ENCODE results near the gene CEACAM5. TPM values are rescaled to one million over a fixed set of nuclear protein-coding genes. Genes with fewer than 3 reads are reported as not detected.

CEACAM5 gene
- total RNA-seq, 2 donors from 2014 or later: not detected

DNA sequence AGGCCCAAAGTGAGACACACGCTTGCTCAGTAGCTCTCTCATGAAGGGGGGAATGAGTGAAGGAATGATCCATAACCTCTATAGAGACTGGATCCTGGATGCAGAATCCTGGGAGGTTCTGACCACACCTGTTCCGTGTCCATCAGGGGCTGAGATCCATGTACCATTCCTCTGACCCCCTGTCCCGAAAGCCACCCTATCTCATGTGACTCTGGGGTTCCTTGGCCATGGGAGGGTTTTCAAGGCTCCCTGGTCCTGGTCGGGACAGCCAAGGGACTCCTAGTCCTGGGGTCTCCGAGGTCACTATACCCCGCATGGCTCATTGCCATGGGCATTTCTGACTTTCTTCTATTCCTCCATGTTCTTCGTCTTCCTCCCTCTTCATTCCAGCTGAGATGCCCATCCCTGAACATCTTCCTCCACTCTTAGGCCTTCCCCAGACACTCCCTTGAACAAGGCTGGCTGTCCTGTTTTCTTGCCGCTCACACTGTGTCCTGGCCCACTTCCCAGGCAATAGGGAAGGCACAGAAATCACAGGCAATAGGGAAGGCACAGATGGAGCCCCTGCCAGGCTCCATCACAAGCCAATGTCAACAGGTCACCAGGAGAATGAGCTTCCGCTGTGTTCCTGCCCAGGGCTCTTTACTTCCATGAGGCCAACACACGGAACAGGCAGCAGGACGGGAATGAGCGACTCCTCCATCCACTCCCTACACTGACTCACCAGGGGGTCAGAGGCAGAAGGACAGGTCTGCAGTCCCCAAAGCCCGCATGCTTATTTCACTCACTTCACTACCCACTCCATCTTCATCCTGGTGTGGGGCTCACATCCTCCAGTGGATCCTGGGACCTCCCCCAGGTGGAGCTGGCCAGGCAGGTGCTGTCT, 3.2 kb downstream of the CEACAM5 start:
- Histone ChIP-seq H3K4me1 (no peaks in the 10 kb centered on the region), H3K9me3 (no peaks in the 10 kb centered on the region), H3K27ac (no peak overlapping the region), H3K27me3 (peaks cover 0 to 5% of the 10 kb centered on the region in 2 donors), H3K36me3 (no peaks in the 10 kb centered on the region), H3K4me3 (no peak overlapping the region)
- DNase-seq (ENCODE audit: low spot score): no peak
- TF ChIP-seq, protein P1, sequence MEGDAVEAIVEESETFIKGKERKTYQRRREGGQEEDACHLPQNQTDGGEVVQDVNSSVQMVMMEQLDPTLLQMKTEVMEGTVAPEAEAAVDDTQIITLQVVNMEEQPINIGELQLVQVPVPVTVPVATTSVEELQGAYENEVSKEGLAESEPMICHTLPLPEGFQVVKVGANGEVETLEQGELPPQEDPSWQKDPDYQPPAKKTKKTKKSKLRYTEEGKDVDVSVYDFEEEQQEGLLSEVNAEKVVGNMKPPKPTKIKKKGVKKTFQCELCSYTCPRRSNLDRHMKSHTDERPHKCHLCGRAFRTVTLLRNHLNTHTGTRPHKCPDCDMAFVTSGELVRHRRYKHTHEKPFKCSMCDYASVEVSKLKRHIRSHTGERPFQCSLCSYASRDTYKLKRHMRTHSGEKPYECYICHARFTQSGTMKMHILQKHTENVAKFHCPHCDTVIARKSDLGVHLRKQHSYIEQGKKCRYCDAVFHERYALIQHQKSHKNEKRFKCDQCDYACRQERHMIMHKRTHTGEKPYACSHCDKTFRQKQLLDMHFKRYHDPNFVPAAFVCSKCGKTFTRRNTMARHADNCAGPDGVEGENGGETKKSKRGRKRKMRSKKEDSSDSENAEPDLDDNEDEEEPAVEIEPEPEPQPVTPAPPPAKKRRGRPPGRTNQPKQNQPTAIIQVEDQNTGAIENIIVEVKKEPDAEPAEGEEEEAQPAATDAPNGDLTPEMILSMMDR (IDR thresholded peaks at IDR 0.05): no peak

DNA sequence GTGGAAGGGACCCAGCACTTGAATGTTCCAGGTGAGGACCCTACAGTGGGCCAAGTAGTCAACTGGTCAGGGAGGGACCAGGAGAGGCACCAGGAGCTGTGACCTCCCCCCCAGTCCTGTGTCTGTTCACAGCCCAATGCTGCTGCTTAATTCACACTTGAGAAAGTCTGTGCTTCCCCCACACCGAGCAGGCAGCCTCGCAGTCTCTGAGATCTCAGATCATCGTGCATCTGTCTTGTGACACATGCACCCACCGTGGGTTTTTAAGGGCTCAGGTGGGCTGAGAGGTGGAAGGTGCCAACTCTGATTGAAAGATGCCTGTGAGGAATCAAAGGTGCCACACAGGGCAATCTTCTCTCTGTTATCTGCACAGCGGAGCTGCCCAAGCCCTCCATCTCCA, 6.2 kb downstream of the CEACAM5 start:
- no peaks in the 10 kb centered on the region for H3K36me3 ChIP-seq
- H3K27me3 ChIP-seq: no peaks in the 10 kb centered on the region
- H3K4me1 ChIP-seq: no peaks in the 10 kb centered on the region

DNA sequence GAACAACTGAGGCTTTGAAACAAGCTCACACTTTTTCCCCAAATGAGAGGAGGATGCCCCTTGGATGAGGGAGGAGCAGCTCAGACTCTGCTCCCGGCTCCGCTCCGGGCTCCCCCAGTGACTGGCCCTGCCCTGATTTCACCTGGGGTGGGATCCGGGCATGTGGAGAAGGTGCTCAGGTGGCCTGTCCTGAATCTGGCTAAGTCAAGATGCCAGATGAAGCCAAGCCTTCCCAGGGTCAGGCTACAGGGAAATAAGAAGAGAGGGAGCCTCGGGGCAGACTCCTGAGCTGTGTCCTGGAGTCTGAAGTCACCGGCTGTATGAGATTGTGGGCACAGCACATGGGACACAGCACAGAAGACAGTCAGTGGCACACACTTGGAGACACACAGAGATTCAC, 10.3 kb downstream of the CEACAM5 start:
- Histone ChIP-seq H3K4me1 (no peaks in the 10 kb centered on the region), H3K27ac (no peak overlapping the region), H3K36me3 (no peaks in the 10 kb centered on the region), H3K27me3 (no peaks in the 10 kb centered on the region), H3K4me3 (no peak overlapping the region), H3K9me3 (no peaks in the 10 kb centered on the region)
- TF ChIP-seq, protein P1 (IDR thresholded peaks at IDR 0.05): no peak
- DNase-seq (ENCODE audit: low spot score): no peak

More for the DNA sequence above, 6.2 kb downstream of the CEACAM5 start:
- TF ChIP-seq, protein P1 (IDR thresholded peaks at IDR 0.05): no peak
- no peak overlapping the region for H3K4me3 ChIP-seq
- no peak overlapping the region for H3K27ac ChIP-seq
- no peaks in the 10 kb centered on the region for H3K9me3 ChIP-seq
- no peak for DNase-seq (ENCODE audit: low spot score)

DNA sequence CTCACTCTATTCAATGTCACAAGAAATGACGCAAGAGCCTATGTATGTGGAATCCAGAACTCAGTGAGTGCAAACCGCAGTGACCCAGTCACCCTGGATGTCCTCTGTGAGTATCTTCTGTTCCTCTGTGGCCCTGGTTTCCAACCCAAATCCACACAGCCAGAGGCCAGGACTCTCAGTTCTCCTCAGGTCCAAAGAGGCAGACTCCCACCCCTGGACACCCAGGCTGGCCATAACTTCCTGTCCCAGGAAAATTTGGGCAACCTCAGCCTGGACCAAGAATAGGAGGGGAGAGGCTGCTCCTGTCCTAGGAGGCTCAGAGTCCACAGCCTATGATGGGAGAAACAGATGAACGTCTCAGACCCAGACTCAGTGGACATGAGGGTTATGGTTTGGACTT, 11.7 kb downstream of the CEACAM5 start:
- H3K27me3 ChIP-seq: no peaks in the 10 kb centered on the region
- no peak for DNase-seq (ENCODE audit: low spot score)
- H3K36me3 ChIP-seq: no peaks in the 10 kb centered on the region
- no peak overlapping the region for H3K27ac ChIP-seq
- TF ChIP-seq, protein P1 (IDR thresholded peaks at IDR 0.05): no peak
- no peak overlapping the region for H3K4me3 ChIP-seq
- no peaks in the 10 kb centered on the region for H3K9me3 ChIP-seq
- no peaks in the 10 kb centered on the region for H3K4me1 ChIP-seq

DNA sequence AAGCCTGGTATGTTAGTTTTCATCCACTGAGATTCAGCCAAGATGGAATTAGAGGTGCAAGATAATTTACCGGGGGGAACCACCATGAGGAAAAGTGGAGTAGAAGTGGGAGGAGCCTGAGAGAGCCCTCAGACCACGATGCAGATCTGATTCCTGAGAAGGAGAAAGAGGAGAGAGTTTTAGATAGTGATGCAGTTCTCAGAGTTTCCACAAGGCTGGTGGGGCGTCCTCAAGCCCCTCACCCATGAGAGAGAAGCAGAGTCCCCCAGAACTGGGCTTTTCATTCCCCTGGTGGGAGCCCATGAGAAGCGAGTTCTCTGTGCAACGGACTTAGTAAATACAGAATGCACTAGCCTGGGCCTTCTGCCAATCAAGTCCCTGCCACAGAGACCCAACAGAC, 18.1 kb downstream of the CEACAM5 start:
- H3K27me3 ChIP-seq: no peaks in the 10 kb centered on the region

More for the DNA sequence above, 18.1 kb downstream of the CEACAM5 start:
- DNase-seq (ENCODE audit: low spot score): no peak
- Histone ChIP-seq H3K27ac (no peak overlapping the region), H3K4me1 (no peaks in the 10 kb centered on the region), H3K36me3 (no peaks in the 10 kb centered on the region), H3K4me3 (no peak overlapping the region), H3K9me3 (no peaks in the 10 kb centered on the region)
- TF ChIP-seq, protein P1 (IDR thresholded peaks at IDR 0.05): no peak

Measured in right atrium auricular region (tissue), 2 donors.